Activated T-cell treated with anti-CD3 and anti-CD28 coated beads, Interleukin-2, amount 50 U/mL, for 24 hours (primary cell): Measurements from ENCODE around the gene ALKBH5.

ENCODE experiments used
- DNase-seq: peaks from one replicate; pipeline ENCODE4 v3.0.0-alpha.2; 2020
- H3K27ac Mint-ChIP-seq: 2 replicates; pipeline ENCODE4 v1.8.0; 2020; ENCODE audit warnings: mild to moderate bottlenecking, mixed read lengths
- H3K27me3 Mint-ChIP-seq: 2 replicates; pipeline ENCODE4 v1.8.0; 2020; ENCODE audit warnings: mixed read lengths
- H3K36me3 Mint-ChIP-seq: 2 replicates; pipeline ENCODE4 v1.8.0; 2020; ENCODE audit warnings: low read depth, mixed read lengths
- H3K4me1 Mint-ChIP-seq: 2 replicates; pipeline ENCODE4 v1.8.0; 2020; ENCODE audit warnings: low read depth, mixed read lengths
- H3K4me3 Mint-ChIP-seq: 2 replicates; pipeline ENCODE4 v1.8.0; 2020; ENCODE audit warnings: mild to moderate bottlenecking, moderate library complexity, mixed read lengths
- H3K9me3 Mint-ChIP-seq: 2 replicates; pipeline ENCODE4 v1.8.0; 2020; ENCODE audit warnings: mixed read lengths

The ALKBH5 gene

DNA sequence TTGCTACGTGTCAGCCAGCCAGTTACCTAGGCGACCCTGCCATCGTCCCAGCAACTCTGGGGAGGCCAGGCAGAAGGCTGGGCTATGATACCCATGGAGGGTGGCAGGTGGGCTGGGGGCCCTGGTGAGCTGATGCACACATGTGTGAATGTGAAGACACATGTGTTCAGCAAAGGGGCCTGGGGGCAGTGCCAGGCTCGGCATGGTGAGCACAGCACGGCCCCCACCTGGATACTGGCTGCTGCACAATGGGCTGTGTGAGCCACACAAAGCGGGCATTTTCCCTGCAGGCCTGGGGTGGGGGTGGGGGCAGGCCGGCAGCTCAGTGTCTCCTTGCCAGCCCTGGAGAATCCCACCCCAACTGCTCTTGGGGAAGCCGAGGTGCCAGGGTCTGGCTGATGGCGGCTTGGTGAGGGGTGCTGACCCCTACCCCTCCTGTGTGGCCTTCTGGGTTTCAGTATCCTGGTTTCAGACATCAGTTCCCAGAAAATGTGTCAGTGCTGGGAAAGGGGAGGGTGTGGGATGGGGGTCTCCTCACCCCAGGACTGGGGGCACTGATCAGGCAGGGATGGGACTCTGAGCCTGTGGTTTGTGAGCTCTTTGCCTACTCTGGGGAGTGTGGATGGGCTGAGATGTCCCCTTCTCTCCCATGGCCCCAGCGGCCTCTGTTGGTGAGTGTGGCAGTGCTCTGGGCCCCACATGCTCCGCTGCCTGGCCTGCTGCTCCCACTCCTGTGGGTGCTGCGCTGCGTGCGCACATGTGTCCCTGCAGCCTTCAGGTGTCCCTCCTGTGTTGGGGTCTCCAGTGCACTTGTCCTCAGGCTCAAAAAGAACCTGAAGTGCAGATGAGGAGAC lies 46.9 kb downstream of the ALKBH5 start:
- H3K27ac Mint-ChIP-seq, result no peak overlapping the region
- H3K27me3 Mint-ChIP-seq, result no peaks in the 10 kb centered on the region
- peaks cover 33% of the 10 kb centered on the region for H3K4me1 Mint-ChIP-seq
- no peak for DNase-seq
- no peak overlapping the region for H3K4me3 Mint-ChIP-seq
- peaks cover 26% of the 10 kb centered on the region for H3K36me3 Mint-ChIP-seq
- no peaks in the 10 kb centered on the region for H3K9me3 Mint-ChIP-seq

DNA sequence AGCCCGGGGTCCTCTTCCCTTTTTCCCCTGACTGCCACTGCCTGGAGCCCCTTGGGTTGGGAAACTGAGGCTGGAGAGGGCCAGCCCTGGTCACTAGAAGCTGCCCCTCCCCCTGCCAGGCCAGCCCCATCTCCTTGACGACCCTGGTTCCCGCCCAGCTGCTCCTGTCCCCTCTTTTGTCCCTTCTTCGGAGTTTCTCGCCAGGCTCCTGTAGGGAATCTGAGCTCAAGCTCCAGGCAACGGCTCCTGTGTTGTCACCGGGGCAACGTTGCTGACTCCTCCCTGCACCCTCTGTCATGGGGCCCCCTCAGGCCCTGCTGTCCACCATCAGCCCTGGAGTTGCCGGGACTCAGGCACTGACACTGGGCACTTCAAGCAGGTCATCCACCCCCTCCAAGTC lies 47.5 kb downstream of the ALKBH5 start:
- Mint-ChIP-seq H3K4me3 (no peak overlapping the region), H3K4me1 (peaks cover 37% of the 10 kb centered on the region), H3K27me3 (no peaks in the 10 kb centered on the region), H3K27ac (peak overlapping the region; percentile 14), H3K9me3 (no peaks in the 10 kb centered on the region), H3K36me3 (peaks cover 29% of the 10 kb centered on the region)
- no peak for DNase-seq

DNA sequence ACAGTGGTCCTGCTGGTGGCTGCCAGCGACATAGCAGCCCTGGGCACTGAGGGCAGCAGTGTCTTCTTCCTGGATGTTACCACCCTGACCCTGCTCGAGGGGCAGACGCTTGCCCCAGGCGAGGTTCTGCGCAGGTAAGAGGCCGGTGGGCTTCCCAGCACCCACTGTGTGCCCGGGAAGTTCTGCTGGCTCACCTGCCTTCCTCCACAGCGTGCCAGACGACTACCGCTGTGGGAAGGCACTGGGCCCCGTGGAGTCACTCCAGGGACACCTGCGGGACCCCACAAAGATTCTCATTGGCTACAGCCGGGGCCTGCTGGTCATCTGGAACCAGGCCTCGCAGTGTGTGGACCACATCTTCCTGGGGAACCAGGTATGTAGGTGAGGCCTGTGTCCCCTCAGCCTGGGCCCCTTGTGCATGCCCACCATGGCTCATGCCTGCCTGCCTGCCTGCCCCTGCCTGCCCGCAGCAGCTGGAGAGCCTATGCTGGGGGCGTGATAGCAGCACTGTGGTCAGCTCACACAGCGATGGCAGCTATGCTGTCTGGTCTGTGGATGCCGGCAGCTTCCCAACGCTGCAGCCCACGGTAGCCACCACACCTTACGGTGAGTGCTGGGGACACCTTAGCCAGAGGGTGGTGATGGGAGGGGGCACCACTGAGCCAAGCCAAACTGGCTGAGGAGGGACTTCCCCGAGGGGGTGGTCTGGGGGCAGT lies 50.3 kb downstream of the ALKBH5 start:
- no peak for DNase-seq
- H3K4me1 Mint-ChIP-seq, result peaks cover 15% of the 10 kb centered on the region
- peaks cover 47% of the 10 kb centered on the region for H3K36me3 Mint-ChIP-seq
- no peaks in the 10 kb centered on the region for H3K27me3 Mint-ChIP-seq
- no peak overlapping the region for H3K4me3 Mint-ChIP-seq
- no peak overlapping the region for H3K27ac Mint-ChIP-seq
- H3K9me3 Mint-ChIP-seq, result no peaks in the 10 kb centered on the region

DNA sequence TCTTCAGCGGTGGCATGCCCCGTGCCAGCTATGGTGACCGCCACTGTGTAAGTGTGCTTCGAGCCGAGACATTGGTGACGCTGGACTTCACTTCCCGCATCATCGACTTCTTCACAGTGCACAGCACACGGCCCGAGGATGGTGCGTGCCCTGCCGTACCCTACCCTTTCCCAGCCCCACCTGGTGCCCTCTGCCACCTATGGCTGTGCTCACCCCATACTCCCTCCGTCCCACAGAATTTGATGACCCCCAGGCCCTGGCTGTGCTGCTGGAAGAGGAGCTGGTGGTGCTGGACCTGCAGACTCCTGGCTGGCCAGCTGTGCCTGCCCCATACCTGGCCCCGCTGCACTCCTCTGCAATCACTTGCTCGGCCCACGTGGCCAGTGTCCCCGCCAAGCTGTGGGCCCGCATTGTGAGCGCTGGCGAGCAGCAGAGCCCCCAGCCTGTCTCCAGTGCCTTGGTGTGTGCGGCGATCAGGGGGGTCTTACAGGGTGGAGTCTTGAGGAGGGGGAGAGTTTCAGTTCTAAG lies 51.3 kb downstream of the ALKBH5 start:
- peaks cover 15% of the 10 kb centered on the region for H3K4me1 Mint-ChIP-seq
- H3K27me3 Mint-ChIP-seq, result no peaks in the 10 kb centered on the region
- H3K9me3 Mint-ChIP-seq, result no peaks in the 10 kb centered on the region
- H3K4me3 Mint-ChIP-seq, result no peak overlapping the region
- DNase-seq, result no peak
- peak overlapping the region; percentile 88 for H3K27ac Mint-ChIP-seq
- H3K36me3 Mint-ChIP-seq, result peaks cover 56% of the 10 kb centered on the region

DNA sequence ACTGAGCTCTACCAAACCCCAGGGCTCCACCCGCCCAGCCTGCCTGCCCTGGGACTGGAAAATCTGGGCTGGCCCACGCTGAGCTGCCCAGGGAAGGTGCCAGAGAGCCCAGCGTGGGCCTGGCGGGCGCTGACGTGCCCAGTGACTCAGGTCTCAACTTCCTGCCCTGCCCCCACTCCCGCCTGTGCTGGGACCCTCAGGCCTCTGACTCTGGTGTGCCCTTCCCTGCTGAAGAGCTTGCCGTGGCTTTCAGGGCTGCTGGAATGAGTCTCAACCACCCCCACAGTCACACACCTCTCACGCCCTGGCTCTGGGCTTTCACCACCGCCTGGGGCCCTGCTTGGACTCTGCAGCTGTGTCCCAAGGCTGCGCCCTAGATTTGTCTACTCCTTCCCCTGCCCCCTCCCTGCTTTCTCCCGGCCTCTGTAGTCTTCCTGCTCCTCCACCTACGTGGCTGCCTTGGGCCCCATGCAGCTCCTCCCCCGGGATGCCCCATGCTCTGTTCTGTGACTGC lies 52.2 kb downstream of the ALKBH5 start:
- H3K36me3 Mint-ChIP-seq, result peaks cover 61% of the 10 kb centered on the region
- peak; percentile 66 for DNase-seq
- peak overlapping the region; percentile 88 for H3K27ac Mint-ChIP-seq
- peaks cover 15% of the 10 kb centered on the region for H3K4me1 Mint-ChIP-seq
- no peaks in the 10 kb centered on the region for H3K27me3 Mint-ChIP-seq
- H3K4me3 Mint-ChIP-seq, result no peak overlapping the region
- no peaks in the 10 kb centered on the region for H3K9me3 Mint-ChIP-seq

DNA sequence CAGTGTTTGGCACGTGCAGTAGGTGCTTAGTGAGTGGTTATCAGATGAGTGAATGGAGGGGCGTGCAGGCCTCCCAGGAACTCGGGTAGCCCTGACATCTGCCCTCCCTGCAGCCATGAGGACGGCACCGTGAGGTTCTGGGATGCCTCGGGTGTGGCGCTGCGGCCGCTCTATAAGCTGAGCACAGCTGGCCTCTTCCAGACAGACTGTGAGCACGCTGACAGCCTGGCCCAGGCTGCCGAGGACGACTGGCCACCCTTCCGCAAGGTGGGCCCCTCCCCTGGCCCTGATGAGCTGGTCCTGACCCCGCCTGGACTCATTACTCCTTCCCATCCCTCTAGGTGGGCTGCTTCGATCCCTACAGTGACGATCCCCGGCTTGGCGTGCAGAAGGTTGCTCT lies 52.9 kb downstream of the ALKBH5 start:
- Mint-ChIP-seq H3K9me3 (no peaks in the 10 kb centered on the region), H3K4me1 (peaks cover 15% of the 10 kb centered on the region), H3K4me3 (no peak overlapping the region), H3K27ac (peak overlapping the region; percentile 88), H3K27me3 (no peaks in the 10 kb centered on the region), H3K36me3 (peaks cover 65% of the 10 kb centered on the region)
- DNase-seq, result no peak

DNA sequence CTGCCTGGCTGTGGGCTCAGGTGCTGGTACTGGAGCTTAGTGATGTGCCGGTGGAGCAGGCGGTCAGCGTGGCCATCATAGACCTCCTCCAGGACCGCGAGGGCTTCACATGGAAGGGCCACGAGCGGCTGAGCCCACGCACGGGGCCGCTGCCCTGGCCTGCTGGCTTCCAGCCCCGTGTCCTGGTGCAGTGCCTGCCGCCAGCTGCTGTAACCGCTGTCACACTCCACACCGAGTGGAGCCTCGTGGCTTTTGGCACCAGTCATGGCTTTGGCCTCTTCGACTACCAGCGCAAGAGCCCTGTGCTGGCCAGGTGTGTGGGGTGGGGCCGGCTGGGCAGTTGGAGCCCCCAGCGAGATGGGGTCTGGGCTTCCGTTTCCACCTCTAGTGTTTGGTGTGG lies 53.8 kb downstream of the ALKBH5 start:
- H3K9me3 Mint-ChIP-seq, result no peaks in the 10 kb centered on the region
- peaks cover 66% of the 10 kb centered on the region for H3K36me3 Mint-ChIP-seq
- no peak overlapping the region for H3K27ac Mint-ChIP-seq
- no peak overlapping the region for H3K4me3 Mint-ChIP-seq
- H3K4me1 Mint-ChIP-seq, result peaks cover 15% of the 10 kb centered on the region
- no peak for DNase-seq
- no peaks in the 10 kb centered on the region for H3K27me3 Mint-ChIP-seq

DNA sequence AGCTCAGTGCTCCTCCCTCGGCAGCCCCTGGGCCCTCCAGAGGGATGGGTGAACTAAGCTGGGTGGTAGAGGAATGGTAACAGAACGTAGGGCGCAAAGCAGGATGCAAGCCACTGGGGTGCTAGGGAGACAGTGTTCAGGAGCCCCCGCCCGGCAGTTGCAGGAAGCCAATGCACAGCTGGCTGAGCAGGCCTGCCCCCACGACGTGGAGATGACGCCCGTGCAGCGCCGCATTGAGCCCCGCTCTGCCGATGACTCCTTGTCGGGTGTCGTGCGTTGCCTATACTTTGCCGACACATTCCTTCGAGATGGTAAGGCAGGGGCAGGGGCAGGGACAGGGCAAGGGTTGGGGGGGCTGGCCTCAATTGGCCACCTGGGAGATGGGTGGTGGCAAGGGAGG lies 54.7 kb downstream of the ALKBH5 start:
- H3K9me3 Mint-ChIP-seq, result no peaks in the 10 kb centered on the region

DNA sequence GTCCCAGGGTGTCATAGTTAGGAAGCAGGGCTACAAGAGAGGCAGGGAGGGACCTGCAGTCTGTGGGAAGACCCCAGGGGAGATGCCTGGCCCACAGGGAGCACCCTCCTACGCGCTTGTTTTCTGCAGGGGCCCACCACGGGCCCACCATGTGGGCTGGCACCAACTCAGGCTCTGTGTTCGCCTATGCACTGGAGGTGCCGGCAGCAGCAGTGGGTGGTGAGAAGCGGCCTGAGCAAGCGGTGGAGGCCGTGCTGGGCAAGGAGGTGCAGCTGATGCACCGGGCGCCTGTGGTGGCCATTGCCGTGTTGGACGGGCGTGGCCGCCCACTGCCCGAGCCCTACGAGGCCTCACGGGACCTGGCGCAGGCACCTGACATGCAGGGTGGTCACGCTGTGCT lies 56.8 kb downstream of the ALKBH5 start:
- H3K9me3 Mint-ChIP-seq, result no peaks in the 10 kb centered on the region

More for the DNA sequence above, 54.7 kb downstream of the ALKBH5 start:
- no peak for DNase-seq
- no peak overlapping the region for H3K4me3 Mint-ChIP-seq
- peaks cover 70% of the 10 kb centered on the region for H3K36me3 Mint-ChIP-seq
- no peaks in the 10 kb centered on the region for H3K27me3 Mint-ChIP-seq
- no peak overlapping the region for H3K27ac Mint-ChIP-seq
- H3K4me1 Mint-ChIP-seq, result peaks cover 15% of the 10 kb centered on the region

DNA sequence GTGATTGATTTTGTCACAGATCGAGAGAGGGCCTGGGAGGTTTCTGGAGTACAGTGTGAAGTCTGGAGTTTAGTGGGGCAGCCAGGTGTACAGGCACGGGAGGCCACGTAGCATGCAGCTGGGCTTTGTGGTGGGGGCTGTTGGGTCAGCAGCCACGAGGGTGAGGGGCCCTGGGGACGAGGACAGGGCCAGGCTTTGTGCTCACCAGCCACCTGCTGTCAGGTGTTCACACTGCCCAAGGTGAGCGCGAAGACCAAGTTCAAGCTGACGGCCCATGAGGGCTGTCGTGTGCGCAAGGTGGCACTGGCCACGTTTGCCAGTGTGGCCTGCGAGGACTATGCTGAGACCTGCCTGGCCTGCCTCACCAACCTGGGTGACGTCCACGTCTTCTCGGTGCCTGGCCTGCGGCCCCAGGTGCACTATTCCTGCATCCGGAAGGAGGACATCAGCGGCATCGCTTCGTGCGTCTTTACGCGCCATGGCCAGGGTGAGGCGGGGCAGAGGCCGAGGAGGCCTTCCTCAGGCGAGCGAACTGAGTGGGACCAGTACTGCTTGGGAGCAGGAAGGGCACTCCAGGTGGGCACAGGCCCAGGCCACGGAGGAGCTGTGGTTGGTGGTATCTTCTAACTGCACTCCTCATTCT lies 57.7 kb downstream of the ALKBH5 start:
- no peaks in the 10 kb centered on the region for H3K27me3 Mint-ChIP-seq
- no peak for DNase-seq
- H3K36me3 Mint-ChIP-seq, result peaks cover 67% of the 10 kb centered on the region
- H3K9me3 Mint-ChIP-seq, result no peaks in the 10 kb centered on the region
- peak overlapping the region; percentile 26 for H3K27ac Mint-ChIP-seq
- no peaks in the 10 kb centered on the region for H3K4me1 Mint-ChIP-seq
- no peak overlapping the region for H3K4me3 Mint-ChIP-seq

More for the DNA sequence above, 56.8 kb downstream of the ALKBH5 start:
- H3K4me1 Mint-ChIP-seq, result peaks cover 8% of the 10 kb centered on the region
- no peak overlapping the region for H3K27ac Mint-ChIP-seq
- peaks cover 66% of the 10 kb centered on the region for H3K36me3 Mint-ChIP-seq
- H3K4me3 Mint-ChIP-seq, result no peak overlapping the region
- H3K27me3 Mint-ChIP-seq, result no peaks in the 10 kb centered on the region
- DNase-seq, result no peak

DNA sequence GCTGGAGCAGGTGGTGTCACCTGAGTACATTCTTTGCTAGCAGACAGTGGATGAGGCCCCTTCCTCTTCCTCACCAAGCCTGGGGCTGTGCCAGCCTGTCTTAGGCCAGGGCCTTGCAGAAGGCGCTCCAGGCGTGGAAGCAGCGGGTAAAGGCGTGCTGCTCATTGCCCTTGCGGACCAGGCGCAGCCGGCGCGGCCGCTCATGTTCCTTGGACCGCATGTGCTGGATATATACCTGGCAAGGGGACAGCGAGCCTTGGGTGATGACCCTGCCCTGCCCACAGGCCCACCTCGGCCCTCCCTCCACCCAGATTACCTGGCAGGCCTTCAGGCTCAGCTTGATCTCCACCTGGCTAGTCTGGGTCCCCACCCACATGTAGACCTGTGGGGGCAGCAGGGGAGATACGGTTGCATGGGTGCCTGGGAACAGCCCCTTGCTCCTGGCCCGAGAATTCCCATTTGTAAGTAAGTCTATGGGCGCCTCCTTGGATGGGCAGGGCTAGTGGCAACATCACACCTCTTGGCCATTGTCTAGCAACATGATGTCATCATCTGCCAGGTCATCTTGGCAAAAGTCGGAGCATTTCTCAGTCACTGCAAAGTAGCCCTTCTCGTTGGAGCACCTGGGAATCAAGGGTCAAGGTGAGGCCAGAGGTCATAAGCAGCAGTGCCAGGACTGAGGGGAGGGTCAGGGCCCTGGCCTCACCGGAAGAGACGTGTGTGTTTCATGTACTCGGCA lies 61.6 kb downstream of the ALKBH5 start:
- Mint-ChIP-seq H3K9me3 (no peaks in the 10 kb centered on the region), H3K36me3 (peaks cover 75% of the 10 kb centered on the region), H3K4me3 (no peak overlapping the region), H3K27ac (no peak overlapping the region), H3K27me3 (no peaks in the 10 kb centered on the region), H3K4me1 (no peaks in the 10 kb centered on the region)
- DNase-seq, result no peak

DNA sequence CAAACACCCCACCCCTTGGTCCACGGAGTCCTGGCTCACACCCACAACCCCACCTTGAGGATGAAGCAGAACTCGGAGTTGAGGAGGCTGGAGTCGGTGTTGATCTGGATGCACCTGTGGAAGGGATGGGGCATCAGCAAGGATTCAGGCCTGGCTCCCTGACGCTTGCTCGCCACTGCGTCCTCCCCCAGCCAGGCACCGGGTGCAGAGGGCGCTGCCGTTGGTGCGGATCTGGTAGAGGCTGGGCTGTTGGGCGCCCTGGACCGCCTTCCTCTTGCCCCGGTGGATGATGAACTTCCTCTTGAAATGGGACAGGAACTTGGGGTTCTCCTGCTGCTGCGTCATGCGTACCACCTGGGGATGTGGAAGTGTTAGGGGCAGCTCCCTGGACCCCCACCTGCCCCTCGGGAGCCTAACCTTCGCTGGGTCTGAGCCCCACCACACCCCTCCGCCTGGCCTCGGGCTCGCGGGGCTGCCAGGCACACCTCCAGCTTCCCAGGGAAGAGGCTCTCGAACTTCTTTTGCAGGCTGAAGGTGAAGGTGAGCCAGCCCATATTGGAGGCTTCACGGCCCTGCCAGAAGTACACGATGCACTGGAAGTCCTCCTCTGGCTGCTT lies 62.6 kb downstream of the ALKBH5 start:
- peaks cover 79% of the 10 kb centered on the region for H3K36me3 Mint-ChIP-seq

DNA sequence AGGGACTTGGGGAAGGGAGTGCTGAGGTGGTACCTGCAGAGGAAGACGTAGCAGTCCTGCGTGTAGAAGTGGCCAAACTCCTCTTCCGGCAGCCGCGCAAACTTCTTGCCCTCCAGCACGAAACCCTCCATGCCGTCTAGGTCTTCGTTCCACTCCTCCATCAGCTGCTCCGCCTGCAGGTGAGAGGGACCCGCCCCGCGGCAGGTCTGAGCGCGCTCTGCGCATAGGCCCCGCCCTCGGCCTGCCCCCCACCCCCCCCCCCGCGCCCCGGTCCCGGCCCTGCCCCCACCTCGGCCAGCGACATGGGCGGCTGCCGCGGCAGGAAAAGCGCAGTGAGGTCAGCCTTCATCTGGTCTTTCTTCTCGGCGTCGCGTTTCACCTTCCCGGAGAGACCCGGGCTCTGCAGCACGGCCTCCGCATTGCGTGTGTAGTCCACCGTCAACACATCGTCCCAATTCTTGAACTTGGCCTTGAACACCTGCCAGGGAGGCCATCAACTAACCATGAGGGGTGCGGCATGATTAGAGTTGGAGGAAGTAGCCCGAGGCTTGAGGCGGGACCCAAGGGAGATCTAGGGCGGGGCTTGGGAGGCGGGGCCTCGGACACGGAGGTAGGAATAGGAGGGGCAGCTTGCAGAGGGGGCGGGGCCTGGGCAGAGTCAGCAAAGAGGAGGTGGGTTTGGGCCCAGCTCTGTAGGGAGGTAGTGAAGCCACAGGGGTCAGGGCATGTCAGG lies 63.4 kb downstream of the ALKBH5 start:
- no peaks in the 10 kb centered on the region for H3K27me3 Mint-ChIP-seq
- H3K4me1 Mint-ChIP-seq, result no peaks in the 10 kb centered on the region
- H3K27ac Mint-ChIP-seq, result peak overlapping the region; percentile 52
- no peaks in the 10 kb centered on the region for H3K9me3 Mint-ChIP-seq
- no peak overlapping the region for H3K4me3 Mint-ChIP-seq
- peaks cover 83% of the 10 kb centered on the region for H3K36me3 Mint-ChIP-seq
- peak; percentile 65 for DNase-seq

More for the DNA sequence above, 62.6 kb downstream of the ALKBH5 start:
- Mint-ChIP-seq H3K27me3 (no peaks in the 10 kb centered on the region), H3K27ac (no peak overlapping the region), H3K4me3 (no peak overlapping the region), H3K9me3 (no peaks in the 10 kb centered on the region), H3K4me1 (no peaks in the 10 kb centered on the region)
- no peak for DNase-seq
